Jurkat, Clone E6-1 (cell line): ENCODE data around the gene PRKAR1B.

ENCODE experiments used
- DNase-seq: peaks from one replicate; pipeline ENCODE4 v3.0.0-alpha.2; 2011; ENCODE audit warnings: low read depth, low spot score
- H3K4me3 ChIP-seq: 2 replicates; pipeline ENCODE4 v1.5.1; 2011; ENCODE audit warnings: mild to moderate bottlenecking, low read length, control low read depth, moderate library complexity

Gene PRKAR1B

GRCh38 chr7:589781-590575 lies 137.1 kb downstream of the PRKAR1B start:
- no peak overlapping the region for H3K4me3 ChIP-seq
- DNase-seq = no peak

GRCh38 chr7:587767-588166 lies 139.3 kb downstream of the PRKAR1B start:
- DNase-seq = no peak
- H3K4me3 ChIP-seq = no peak overlapping the region

GRCh38 chr7:586494-586893 lies 140.6 kb downstream of the PRKAR1B start:
- H3K4me3 ChIP-seq = no peak overlapping the region
- no peak for DNase-seq

GRCh38 chr7:585873-586272 lies 141.2 kb downstream of the PRKAR1B start:
- DNase-seq = no peak
- no peak overlapping the region for H3K4me3 ChIP-seq

GRCh38 chr7:585229-585711 lies 141.8 kb downstream of the PRKAR1B start:
- no peak overlapping the region for H3K4me3 ChIP-seq
- no peak for DNase-seq

GRCh38 chr7:584820-585219 lies 142.3 kb downstream of the PRKAR1B start:
- DNase-seq = no peak
- H3K4me3 ChIP-seq = no peak overlapping the region

GRCh38 chr7:584122-584465 lies 143.0 kb downstream of the PRKAR1B start:
- H3K4me3 ChIP-seq = peak overlapping the region; percentile 79
- DNase-seq = peak; percentile 91

GRCh38 chr7:583410-584121 lies 143.5 kb downstream of the PRKAR1B start:
- DNase-seq = no peak
- peak overlapping the region; percentile 79 for H3K4me3 ChIP-seq

- no peak overlapping the region; the same call in 1 of the 2 replicates for H3K4me3 ChIP-seq
- DNase-seq = no peak
Observed at GRCh38 chr7:582931-583330, 144.2 kb downstream of the PRKAR1B start.

GRCh38 chr7:582081-582835 lies 144.8 kb downstream of the PRKAR1B start:
- no peak for DNase-seq
- no peak overlapping the region for H3K4me3 ChIP-seq

- H3K4me3 ChIP-seq = no peak overlapping the region
- no peak for DNase-seq
Observed at GRCh38 chr7:578386-578785, 148.7 kb downstream of the PRKAR1B start.

- H3K4me3 ChIP-seq = no peak overlapping the region
- DNase-seq = no peak
Observed at GRCh38 chr7:577741-578370, 149.2 kb downstream of the PRKAR1B start.

- no peak overlapping the region for H3K4me3 ChIP-seq
- DNase-seq = no peak
Observed at GRCh38 chr7:577278-577665, 149.8 kb downstream of the PRKAR1B start.

GRCh38 chr7:576524-577277 lies 150.4 kb downstream of the PRKAR1B start:
- DNase-seq = no peak
- no peak overlapping the region for H3K4me3 ChIP-seq

GRCh38 chr7:575425-576366 lies 151.4 kb downstream of the PRKAR1B start:
- H3K4me3 ChIP-seq = no peak overlapping the region
- no peak for DNase-seq

- H3K4me3 ChIP-seq = no peak overlapping the region
- DNase-seq = no peak
Observed at GRCh38 chr7:574661-575395, 152.3 kb downstream of the PRKAR1B start.

- H3K4me3 ChIP-seq = no peak overlapping the region
- DNase-seq = no peak
Observed at GRCh38 chr7:573933-574381, 153.1 kb downstream of the PRKAR1B start.
